Thoracic aorta (tissue), 2 donors: ENCODE results near the gene RCAN2. TPM values are rescaled to one million over a fixed set of nuclear protein-coding genes. Genes with fewer than 3 reads are reported as not detected.

Experiments used
- ATAC-seq: fragments of 150-250 bp; one replicate; pipeline ENCODE4 v1.8.0; 2017; ENCODE audit warnings: low read depth; ENCODE audit not compliant: insufficient number of reproducible peaks, low FRiP score
- DNase-seq: peaks from one replicate; pipeline ENCODE4 v3.0.0-alpha.2; 2020; ENCODE audit warnings: low spot score
- H3K27ac ChIP-seq, 2 donors: fragments of 200-600 bp; sonication (generic); 1 replicate in 1 of 2; 2 replicates in 1 of 2; pipeline ENCODE4 v1.5.1; 2016; ENCODE audit warnings: mild to moderate bottlenecking in 2 of 2, moderate library complexity in 2 of 2
- H3K27me3 ChIP-seq: fragments of 200-600 bp; sonication (generic); replicated peaks from 2 replicates; pipeline ENCODE4 v1.6.0; 2016; ENCODE audit warnings: mild to moderate bottlenecking; ENCODE audit not compliant: insufficient read depth
- H3K36me3 ChIP-seq: fragments of 200-600 bp; sonication (generic); one replicate; pipeline ENCODE4 v1.5.1; 2016
- H3K4me1 ChIP-seq, 2 donors: fragments of 200-600 bp; sonication (generic); 1 replicate in 1 of 2; 2 replicates in 1 of 2; pipeline versions ENCODE4 v1.5.1 to v1.6.0; 2016; ENCODE audit warnings: low read depth in 2 of 2, mild to moderate bottlenecking in 1 of 2; ENCODE audit not compliant: control insufficient read depth in 1 of 2
- H3K4me3 ChIP-seq: fragments of 200-600 bp; sonication (generic); 2 replicates; pipeline ENCODE4 v1.5.1; 2016; ENCODE audit warnings: mild to moderate bottlenecking
- H3K9me3 ChIP-seq: fragments of 200-600 bp; sonication (generic); 2 replicates; pipeline ENCODE4 v1.5.1; 2016
- total RNA-seq, 2 donors: library from RNA; depleted of rRNA; stranded (reverse); fragments of >200 nt; gene quantifications; one replicate each; pipeline versions ENCODE4 v1.1.0 to v1.2.3, GENCODE V29; 2016
- TF ChIP-seq, protein P1 (sequence below): fragments of 200-600 bp; sonication (generic); IDR thresholded peaks from one replicate; pipeline ENCODE4 v1.5.1; 2019; ENCODE audit warnings: antibody characterized with exemption

RCAN2 gene
- total RNA-seq, 2 donors from 2014 or later: 126 to 289 TPM

DNA sequence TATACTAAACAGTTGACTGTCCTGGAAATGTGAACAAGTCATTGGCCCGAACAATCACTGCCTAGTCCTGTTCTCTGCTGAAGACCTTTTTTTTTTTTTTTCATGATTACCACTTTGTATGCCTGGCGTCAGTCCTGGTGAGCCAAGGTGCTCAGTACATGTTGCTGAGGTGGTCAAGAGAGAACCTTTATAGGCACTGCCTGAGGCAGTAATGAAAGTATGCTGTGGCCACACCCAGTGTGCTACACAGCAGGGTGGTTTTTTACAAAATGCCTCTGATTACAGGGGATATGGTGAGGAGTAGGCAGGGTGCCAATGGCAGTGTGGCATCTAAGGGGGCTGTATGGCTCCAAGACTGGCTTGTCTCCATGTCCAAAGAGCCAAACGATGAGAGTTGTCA, 185.4 kb downstream of the RCAN2 start:
- ATAC-seq (no peak), DNase-seq (no peak)
- H3K27ac ChIP-seq: no peak overlapping the region
- no peaks in the 10 kb centered on the region for H3K9me3 ChIP-seq
- no peak overlapping the region for H3K4me3 ChIP-seq
- peaks cover 0 to 13% of the 10 kb centered on the region in 2 donors for H3K4me1 ChIP-seq
- TF ChIP-seq, protein P1, sequence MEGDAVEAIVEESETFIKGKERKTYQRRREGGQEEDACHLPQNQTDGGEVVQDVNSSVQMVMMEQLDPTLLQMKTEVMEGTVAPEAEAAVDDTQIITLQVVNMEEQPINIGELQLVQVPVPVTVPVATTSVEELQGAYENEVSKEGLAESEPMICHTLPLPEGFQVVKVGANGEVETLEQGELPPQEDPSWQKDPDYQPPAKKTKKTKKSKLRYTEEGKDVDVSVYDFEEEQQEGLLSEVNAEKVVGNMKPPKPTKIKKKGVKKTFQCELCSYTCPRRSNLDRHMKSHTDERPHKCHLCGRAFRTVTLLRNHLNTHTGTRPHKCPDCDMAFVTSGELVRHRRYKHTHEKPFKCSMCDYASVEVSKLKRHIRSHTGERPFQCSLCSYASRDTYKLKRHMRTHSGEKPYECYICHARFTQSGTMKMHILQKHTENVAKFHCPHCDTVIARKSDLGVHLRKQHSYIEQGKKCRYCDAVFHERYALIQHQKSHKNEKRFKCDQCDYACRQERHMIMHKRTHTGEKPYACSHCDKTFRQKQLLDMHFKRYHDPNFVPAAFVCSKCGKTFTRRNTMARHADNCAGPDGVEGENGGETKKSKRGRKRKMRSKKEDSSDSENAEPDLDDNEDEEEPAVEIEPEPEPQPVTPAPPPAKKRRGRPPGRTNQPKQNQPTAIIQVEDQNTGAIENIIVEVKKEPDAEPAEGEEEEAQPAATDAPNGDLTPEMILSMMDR: no peak
- peaks cover 3% of the 10 kb centered on the region for H3K36me3 ChIP-seq
- no peaks in the 10 kb centered on the region for H3K27me3 ChIP-seq

DNA sequence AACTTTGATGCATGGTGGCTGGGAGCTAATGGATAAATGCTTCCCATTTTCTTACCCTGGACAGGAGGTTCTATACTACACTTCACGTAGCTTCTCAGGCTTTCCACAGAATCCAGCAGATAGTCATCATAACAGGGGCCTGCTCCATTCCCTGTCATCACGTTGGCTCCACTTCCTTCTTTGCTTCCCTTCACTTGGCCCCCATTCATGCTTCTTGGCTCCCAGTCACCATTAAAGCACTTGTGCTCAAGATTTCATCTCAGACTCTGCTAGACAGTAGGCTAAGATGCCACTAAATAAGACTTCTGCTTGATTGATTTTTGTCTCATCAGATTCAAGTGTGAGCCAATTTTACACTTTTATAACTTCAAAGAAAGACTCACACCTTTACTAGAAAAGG, 186.0 kb downstream of the RCAN2 start:
- H3K27ac ChIP-seq: no peak overlapping the region
- no peak overlapping the region for H3K4me3 ChIP-seq
- H3K36me3 ChIP-seq: peaks cover 3% of the 10 kb centered on the region
- DNase-seq (no peak), ATAC-seq (no peak)
- no peaks in the 10 kb centered on the region for H3K9me3 ChIP-seq
- TF ChIP-seq, protein P1: no peak
- no peaks in the 10 kb centered on the region for H3K27me3 ChIP-seq
- H3K4me1 ChIP-seq: peaks cover 0 to 7% of the 10 kb centered on the region in 2 donors

DNA sequence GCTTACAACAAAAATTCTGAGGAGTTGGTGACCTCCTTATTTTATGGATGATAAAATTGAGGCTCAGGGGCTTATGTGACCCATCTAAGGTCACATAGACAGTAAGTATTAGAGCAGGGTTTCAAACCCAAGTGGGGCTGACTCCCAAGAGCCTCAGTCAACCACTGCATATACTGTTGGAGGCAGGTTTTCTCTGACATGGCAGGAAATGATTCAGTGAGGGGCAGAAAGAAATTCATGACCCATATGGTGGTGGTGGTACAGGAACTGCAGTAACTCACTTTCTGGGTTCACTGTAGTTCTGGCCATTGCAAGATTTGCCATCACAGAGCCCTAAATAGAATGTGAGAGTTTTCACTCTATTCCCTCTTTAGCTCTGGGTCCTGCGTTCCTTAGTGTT, 188.4 kb downstream of the RCAN2 start:
- Histone ChIP-seq H3K27me3 (no peaks in the 10 kb centered on the region), H3K4me1 (peaks cover 0 to 5% of the 10 kb centered on the region in 2 donors), H3K9me3 (no peaks in the 10 kb centered on the region), H3K4me3 (no peak overlapping the region), H3K36me3 (no peaks in the 10 kb centered on the region), H3K27ac (no peak overlapping the region)
- ATAC-seq (no peak), DNase-seq (no peak)
- TF ChIP-seq, protein P1: no peak

DNA sequence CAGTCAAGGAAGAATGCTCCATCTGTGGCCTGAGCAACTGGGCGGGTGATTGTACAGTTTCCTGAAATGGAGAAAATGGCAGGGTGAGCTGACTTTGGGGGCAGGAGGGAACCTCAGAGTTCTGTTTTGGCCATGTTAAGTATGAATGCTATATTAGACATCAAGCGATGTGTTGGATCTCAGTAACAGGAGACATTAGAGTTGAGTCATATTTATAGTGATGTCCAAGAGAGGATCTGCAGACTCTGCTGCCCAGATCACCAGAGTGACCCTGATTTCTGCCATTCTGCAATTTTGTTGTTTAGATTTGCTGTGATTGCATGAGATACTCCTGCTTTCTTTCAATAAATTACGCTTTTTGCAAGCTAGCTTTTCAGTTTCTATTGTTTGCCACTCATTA, 189.1 kb downstream of the RCAN2 start:
- Histone ChIP-seq H3K4me1 (peaks cover 0 to 12% of the 10 kb centered on the region in 2 donors), H3K36me3 (no peaks in the 10 kb centered on the region), H3K9me3 (no peaks in the 10 kb centered on the region), H3K4me3 (no peak overlapping the region), H3K27me3 (no peaks in the 10 kb centered on the region), H3K27ac (no peak overlapping the region)
- DNase-seq (no peak), ATAC-seq (no peak)
- TF ChIP-seq, protein P1: no peak

DNA sequence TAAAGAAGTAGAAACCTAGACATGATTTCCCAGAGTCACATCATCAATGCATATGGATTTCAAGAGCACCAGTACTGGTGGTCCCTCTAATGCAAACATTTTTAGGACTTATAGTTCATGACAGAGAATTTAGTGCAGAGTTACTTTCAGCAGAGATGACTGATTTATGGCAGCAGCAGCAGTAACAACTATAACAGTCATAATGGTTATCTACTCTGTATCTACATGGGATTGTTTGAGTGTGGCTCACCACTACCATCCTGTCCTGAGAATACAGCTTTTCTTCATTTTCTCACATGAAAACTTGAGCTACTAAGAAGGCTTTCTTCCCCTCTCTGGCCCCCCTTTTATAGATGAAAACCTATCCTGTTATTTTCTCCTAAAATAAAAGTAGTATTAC, 192.0 kb downstream of the RCAN2 start:
- Histone ChIP-seq H3K9me3 (no peaks in the 10 kb centered on the region), H3K36me3 (no peaks in the 10 kb centered on the region), H3K4me1 (peaks cover 9 to 35% of the 10 kb centered on the region in 2 donors), H3K27me3 (no peaks in the 10 kb centered on the region), H3K27ac (no peak overlapping the region), H3K4me3 (no peak overlapping the region)
- DNase-seq (no peak), ATAC-seq (no peak)
- TF ChIP-seq, protein P1: no peak
